WTC11 (cell line): ENCODE data around the gene UBB. TPM values are rescaled to one million over a fixed set of nuclear protein-coding genes. Genes with fewer than 3 reads are reported as not detected.

Source experiments
- ATAC-seq: fragments of 200-7000 bp; cut with Tn5 transposase; 2 replicates; pipeline ENCODE4 v1.10.0; 2021; ENCODE audit warnings: mild to moderate bottlenecking, moderate library complexity
- CTCF ChIA-PET: fragments of 300-600 bp; sonication (Branson Sonifier 250); formaldehyde crosslinking; loops from one replicate; lab custom pipeline; 2021; ENCODE audit warnings: antibody characterized with exemption; lab: Charles Lee
- POLR2A ChIA-PET: fragments of 350-600 bp; sonication (Branson Sonifier 250); formaldehyde crosslinking; loops from one replicate; lab custom pipeline; 2021; ENCODE audit warnings: antibody characterized with exemption; lab: Charles Lee
- DNase-seq: peaks from one replicate; pipeline ENCODE4 v3.0.0; 2021; ENCODE audit warnings: low spot score
- H3K27ac Mint-ChIP-seq: 2 replicates; pipeline ENCODE4 v1.8.0; 2021; ENCODE audit warnings: mixed read lengths
- H3K27me3 Mint-ChIP-seq: 2 replicates; pipeline ENCODE4 v1.8.0; 2021; ENCODE audit warnings: low read depth, mild to moderate bottlenecking, moderate library complexity, mixed read lengths
- H3K36me3 Mint-ChIP-seq: 2 replicates; pipeline ENCODE4 v1.8.0; 2021; ENCODE audit warnings: mixed read lengths
- H3K4me1 Mint-ChIP-seq: 2 replicates; pipeline ENCODE4 v1.8.0; 2022; ENCODE audit warnings: mixed read lengths
- H3K4me3 Mint-ChIP-seq: 2 replicates; pipeline ENCODE4 v1.8.0; 2021; ENCODE audit warnings: mild to moderate bottlenecking, moderate library complexity, mixed read lengths
- H3K9me3 Mint-ChIP-seq: 2 replicates; pipeline ENCODE4 v1.8.0; 2021; ENCODE audit warnings: mixed read lengths
- CTCF ChIP-seq: fragments of 200-600 bp; IDR thresholded peaks from 2 replicates; pipeline ENCODE4 v1.8.0; 2022; ENCODE audit warnings: antibody characterized with exemption
- GTF2I ChIP-seq: fragments of 250-450 bp; sonication (Bioruptor Pico); conservative IDR thresholded peaks from 2 replicates; pipeline ENCODE4 v1.4.0; 2021; ENCODE audit warnings: mild to moderate bottlenecking
- PRRX2 ChIP-seq: fragments of 250-450 bp; sonication (Bioruptor Pico); IDR thresholded peaks from 2 replicates; pipeline ENCODE4 v1.8.0; 2021; ENCODE audit warnings: mild to moderate bottlenecking
- TEAD4 ChIP-seq: sonication (generic); formaldehyde crosslinking; IDR thresholded peaks from 2 replicates; pipeline ENCODE4 v1.8.0; 2022; ENCODE audit warnings: mild to moderate bottlenecking, missing genetic modification reagents
- USF1 ChIP-seq: sonication (generic); formaldehyde crosslinking; IDR thresholded peaks from 2 replicates; pipeline ENCODE4 v1.8.0; 2022; ENCODE audit warnings: mild to moderate bottlenecking, missing genetic modification reagents
- ZNF121 ChIP-seq: sonication (generic); formaldehyde crosslinking; IDR thresholded peaks from 2 replicates; pipeline ENCODE4 v1.8.0; 2023; ENCODE audit warnings: missing genetic modification reagents
- ZNF423 ChIP-seq: fragments of 250-450 bp; sonication (Bioruptor Pico); IDR thresholded peaks from 2 replicates; pipeline ENCODE4 v2.1.2; 2022; ENCODE audit warnings: mild to moderate bottlenecking, moderate library complexity
- ZNF512 ChIP-seq: sonication (generic); formaldehyde crosslinking; IDR thresholded peaks from 2 replicates; pipeline ENCODE4 v1.8.1; 2022; ENCODE audit warnings: missing genetic modification reagents, borderline replicate concordance
- ZSCAN18 ChIP-seq: fragments of 250-450 bp; sonication (Bioruptor Pico); IDR thresholded peaks from 2 replicates; pipeline ENCODE4 v2.1.2; 2022; ENCODE audit warnings: mild to moderate bottlenecking, moderate library complexity
- total RNA-seq: library from RNA; stranded (reverse); gene quantifications from 3 replicates; pipeline ENCODE4 v1.2.3, GENCODE V29; 2021

Gene UBB
- total RNA-seq, 1 experiment from 2014 or later, result 1,216 TPM

- no peak for TF ChIP-seq ZSCAN18 (CRISPR knock-in tag)
- TF ChIP-seq USF1 (CRISPR knock-in tag), result 0 out of 2 replicates have a peak, but pooled peaks have one; percentile 36
- peak; percentile 98 for TF ChIP-seq GTF2I
Measured at GRCh38 chr17:16406742-16407674, 26.1 kb downstream of the UBB start (continued).

- peak overlapping the region; percentile 91 for H3K27ac Mint-ChIP-seq
- H3K4me3 Mint-ChIP-seq, result peak overlapping the region; percentile 51
- peak; percentile 50 for ATAC-seq
Measured at GRCh38 chr17:16407911-16408588, 27.2 kb downstream of the UBB start.

GRCh38 chr17:16415031-16415924 is 34.4 kb downstream of the UBB start, which contains the start of gene TRPV2:
Gene TRPV2 (plus strand): TSS chr17:16415571. CDS start chr17:16417669, 2,098 bp downstream.
- Mint-ChIP-seq H3K4me3 (no peak within 1 kb of the TSS; the same call in 1 of the 2 replicates), H3K36me3 (no peaks in the 10 kb centered on the region), H3K9me3 (no peaks in the 10 kb centered on the region), H3K27me3 (no peaks in the 10 kb centered on the region; the same call in 1 of the 2 replicates), H3K4me1 (peaks cover 27% of the 10 kb centered on the region), H3K27ac (no peak within 1 kb of the TSS)
- ATAC-seq, result peak; percentile 87
- ChIA-PET CTCF (interaction anchor here (0.5 to 6.4 kb wide), 33 partner anchors 8 to 129 kb away, joined by 3 to 96 read pairs (median 4); partner anchors contain the start of genes CENPV and UBB), POLR2A (interaction anchor here (0.6 to 1.6 kb wide), 4 partner anchors 14 to 35 kb away, joined by 3 to 8 read pairs (median 4); partner anchors contain the start of gene UBB)
- TF ChIP-seq PRRX2 (CRISPR knock-in tag), result no peak
- TF ChIP-seq ZNF121 (CRISPR knock-in tag), result no peak
- TF ChIP-seq CTCF, result peak; percentile 23; the same call in 1 of the 2 replicates
- no peak for TF ChIP-seq ZNF512 (CRISPR knock-in tag)
- peak; percentile 62 for DNase-seq

More at GRCh38 chr17:16407911-16408588, 27.2 kb downstream of the UBB start:
- TF ChIP-seq ZNF423 (CRISPR knock-in tag), result 0 out of 2 replicates have a peak, but pooled peaks have one; percentile 5
- no peak for TF ChIP-seq GTF2I
- TF ChIP-seq TEAD4, result no peak
- Mint-ChIP-seq H3K27me3 (peaks cover 6% of the 10 kb centered on the region; the same call in 1 of the 2 replicates), H3K9me3 (no peaks in the 10 kb centered on the region), H3K4me1 (peaks cover 11% of the 10 kb centered on the region), H3K36me3 (no peaks in the 10 kb centered on the region)
- peak; percentile 60 for DNase-seq
- CTCF ChIA-PET, result interaction anchor here (1.3 to 3.0 kb wide), 7 partner anchors 8 to 114 kb away, joined by 3 to 21 read pairs (median 9); partner anchors contain the start of gene TRPV2
- POLR2A ChIA-PET, result interaction anchor here (1.5 to 2.6 kb wide), 4 partner anchors 27 to 55 kb away, joined by 6 to 12 read pairs (median 10); partner anchors contain the start of genes CENPV and UBB
